DMS114 treated with DMSO at 0.1 percent for 48 hours (cell line): Measurements from ENCODE around the gene SMPD1.

ENCODE experiments used
- DNase-seq: peaks from one replicate; lab custom pipeline; 2025; ENCODE audit not compliant: unreplicated experiment; lab: John Stamatoyannopoulos, UW

Gene SMPD1

DNA sequence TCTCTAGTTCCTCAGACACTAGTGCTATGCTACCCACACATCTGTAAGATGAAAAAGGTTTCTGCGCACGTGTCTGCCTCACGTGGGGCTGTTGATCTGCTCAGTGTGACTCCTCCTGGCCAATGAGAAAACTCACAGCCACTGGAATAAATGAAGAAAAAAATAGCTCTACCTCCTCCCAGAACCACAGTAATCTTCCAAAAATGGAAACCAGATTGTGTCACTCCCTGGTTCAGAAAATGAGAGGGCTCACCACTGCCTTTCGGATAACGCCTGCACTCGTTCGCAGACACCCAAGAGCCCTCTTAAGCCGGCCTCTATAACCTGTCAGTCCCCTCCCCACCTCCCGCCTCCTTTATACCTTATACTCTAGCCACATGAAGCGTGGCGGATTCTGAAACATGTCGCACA is 23.5 kb downstream of the SMPD1 start:
- DNase-seq, result no peak

DNA sequence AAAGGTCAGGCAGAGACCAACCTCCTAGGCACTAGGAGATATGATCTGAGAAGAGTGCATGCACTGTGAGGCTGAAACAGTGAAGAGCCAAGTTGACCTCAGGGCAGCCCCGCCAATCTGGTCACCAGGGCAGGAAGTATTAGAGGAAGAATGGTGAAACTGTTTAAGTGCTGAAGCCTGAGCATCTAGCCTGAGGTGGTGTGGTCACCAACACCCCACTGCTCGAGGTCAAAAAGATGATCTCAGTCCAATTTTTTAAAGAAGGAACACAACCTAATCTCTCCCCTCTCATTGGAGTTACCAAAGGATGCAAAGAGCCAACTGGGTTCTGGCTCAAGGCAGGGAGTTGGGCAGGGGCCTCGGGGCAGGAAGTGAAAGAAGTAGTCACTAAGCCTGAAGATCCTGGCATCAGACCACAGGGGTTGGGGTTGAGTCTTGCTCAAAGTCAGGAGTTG is 24.6 kb downstream of the SMPD1 start:
- no peak for DNase-seq

DNA sequence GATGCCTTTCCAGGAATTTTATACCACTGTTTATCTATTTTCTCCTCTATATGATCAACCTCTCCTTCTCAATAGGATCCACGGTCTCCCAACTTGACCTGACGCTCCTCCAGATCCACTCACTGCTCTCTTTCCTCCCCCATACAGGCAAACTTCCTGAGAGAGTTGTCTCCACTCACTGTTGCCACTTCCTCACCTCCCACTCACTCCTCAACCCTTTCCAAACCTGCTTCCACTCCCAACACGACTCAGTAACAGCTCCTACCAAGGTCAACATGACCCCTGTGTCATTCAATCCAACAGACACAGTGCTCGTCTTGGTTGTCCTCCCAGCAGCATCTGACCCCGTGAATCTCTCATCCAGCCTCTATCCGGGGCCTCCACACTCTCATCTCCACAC is 25.5 kb downstream of the SMPD1 start:
- DNase-seq, result no peak

DNA sequence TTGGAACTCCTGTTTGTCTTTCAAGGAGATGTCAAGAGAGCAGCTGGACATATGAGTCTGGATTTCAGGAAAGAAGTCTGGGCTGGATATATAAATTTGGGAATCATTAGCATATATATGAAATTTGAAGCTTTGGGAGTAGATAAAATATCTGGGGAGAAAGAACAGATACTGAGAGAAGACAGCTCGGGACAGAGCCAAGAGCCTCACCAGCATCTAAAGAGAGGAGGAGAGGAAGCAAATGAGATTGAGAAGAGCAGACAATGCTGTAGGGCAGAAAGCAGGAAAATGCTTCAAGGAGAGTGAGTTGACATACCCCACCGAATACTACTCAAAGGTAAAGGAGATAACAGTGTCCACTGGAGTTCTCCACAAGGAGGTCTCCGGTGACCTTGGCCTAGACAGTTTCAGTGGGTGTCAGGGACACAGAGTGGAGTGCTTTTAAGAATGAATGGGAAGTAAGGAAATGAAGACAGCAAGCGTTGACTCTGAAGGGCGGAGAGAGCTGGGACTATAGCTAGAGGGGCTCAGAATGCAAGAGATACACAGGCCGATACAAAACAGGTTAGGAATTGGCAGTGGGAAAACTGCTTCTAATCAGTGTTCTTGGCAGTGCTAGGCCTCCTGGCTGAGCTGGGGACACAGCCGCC is 27.8 kb downstream of the SMPD1 start:
- no peak for DNase-seq

DNA sequence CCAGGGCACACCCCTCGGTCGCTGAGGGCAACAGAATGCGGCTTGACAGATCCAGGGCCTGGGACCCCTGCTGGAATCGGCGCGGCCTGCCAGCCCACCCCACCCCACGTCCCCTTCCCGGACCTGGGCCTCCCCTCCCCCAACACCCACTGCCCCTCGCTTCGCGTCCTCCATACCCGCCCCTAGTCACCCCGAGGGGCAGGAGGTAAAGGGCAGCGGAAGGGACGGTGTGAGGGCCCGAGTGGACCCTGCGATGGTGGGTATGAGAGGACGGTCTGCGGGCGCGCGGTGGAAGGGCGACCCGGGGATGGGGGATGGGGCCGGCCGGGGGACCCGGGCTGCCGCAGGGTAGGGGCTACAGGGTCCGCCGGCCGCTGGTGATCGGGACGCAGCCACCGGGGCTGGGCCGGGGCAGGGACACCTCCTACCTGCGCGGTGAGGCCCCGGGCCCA is 28.3 kb downstream of the SMPD1 start:
- DNase-seq, result no peak

DNA sequence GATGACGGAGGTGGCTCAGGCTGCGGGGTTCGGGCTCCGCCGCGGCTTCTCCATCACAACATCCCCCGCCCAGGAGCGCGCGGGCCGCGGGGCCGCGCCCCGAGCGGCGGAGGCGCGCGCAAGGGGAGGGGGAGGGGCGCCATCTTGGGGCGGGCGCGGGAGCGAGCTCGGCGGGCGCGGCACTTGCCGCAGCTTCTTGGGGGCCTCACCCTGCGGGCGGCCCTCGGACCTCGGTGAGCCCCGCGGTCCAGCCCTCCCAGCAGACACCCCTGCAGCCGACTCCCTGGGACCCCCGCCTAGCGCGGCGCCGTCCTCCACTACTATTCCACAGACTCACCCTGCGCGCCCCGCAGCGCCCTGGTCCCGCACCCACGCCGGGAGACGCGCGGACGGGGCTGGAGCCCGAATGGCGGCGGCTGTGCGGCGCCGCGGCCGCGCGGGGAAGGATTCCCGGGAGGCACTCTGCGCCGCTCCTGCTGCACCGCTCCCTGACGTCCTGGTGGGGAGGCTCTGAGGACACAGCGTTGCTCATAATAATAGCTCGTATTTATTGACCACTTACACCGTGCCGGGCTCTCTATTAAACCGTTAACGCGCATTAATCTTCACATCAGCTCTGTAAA is 28.8 kb downstream of the SMPD1 start, which contains the start of gene APBB1:
APBB1 (minus strand) TSS at position 86 of the 623 bp plus-strand sequence. CDS start 7,747 bp downstream, outside the sequence.
- DNase-seq, result no peak

DNA sequence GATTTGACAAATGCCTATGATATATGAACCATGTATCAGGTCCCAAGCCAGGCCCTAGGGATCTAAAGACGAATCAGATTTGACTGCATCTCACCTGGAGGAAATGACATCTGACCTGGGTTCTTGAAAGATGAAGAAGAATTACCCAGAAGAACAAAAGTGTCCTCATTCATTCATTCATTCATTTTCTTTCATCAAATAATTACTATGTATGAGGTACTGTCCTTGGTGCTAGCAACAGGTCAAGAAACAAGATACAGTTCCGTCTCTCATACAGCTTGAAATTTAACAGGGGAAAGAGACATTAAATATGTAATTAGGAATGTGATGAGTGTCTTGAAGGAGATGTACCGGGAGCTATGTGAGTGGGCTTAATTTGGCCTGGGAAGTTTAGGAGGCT is 30.4 kb downstream of the SMPD1 start:
- no peak for DNase-seq

DNA sequence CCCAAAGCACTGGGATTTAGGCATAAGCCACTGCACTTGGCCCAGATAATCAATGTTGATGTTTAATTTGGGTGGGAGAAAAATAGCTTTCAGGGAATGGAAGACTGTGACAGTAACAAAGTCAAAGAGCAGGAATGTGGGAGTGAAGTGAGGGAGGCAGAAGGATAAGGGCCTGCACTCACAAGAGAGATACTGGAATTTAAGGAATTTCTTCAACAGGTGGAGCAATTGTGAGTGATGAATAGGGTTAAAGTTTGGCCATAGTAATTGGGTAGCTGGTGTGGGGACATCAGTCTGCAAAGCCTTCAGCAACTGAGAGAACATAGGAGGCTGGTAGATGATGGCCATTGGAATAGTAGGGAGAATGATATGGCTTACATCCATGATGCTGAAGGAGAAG is 37.2 kb downstream of the SMPD1 start:
- DNase-seq, result no peak

DNA sequence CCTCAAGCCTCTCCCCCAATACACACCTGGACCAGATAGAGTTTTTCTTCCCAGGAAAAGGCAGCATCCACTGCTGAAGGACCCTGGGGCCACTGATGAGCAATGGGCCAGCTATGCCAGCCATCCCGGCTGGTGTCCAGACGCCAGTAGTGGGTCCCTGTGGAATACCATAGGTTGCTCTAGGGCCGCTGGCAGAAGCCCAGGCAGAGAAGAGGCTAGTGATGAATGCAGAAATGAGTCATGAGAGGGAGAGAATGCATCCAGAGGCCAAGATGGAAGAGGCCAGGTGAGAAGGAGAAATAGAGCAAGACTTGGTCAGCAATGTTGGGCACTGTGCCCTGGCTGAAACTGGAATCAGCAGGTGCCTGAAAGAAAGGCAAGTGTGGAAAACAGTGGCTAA is 41.6 kb downstream of the SMPD1 start:
- DNase-seq, result no peak

DNA sequence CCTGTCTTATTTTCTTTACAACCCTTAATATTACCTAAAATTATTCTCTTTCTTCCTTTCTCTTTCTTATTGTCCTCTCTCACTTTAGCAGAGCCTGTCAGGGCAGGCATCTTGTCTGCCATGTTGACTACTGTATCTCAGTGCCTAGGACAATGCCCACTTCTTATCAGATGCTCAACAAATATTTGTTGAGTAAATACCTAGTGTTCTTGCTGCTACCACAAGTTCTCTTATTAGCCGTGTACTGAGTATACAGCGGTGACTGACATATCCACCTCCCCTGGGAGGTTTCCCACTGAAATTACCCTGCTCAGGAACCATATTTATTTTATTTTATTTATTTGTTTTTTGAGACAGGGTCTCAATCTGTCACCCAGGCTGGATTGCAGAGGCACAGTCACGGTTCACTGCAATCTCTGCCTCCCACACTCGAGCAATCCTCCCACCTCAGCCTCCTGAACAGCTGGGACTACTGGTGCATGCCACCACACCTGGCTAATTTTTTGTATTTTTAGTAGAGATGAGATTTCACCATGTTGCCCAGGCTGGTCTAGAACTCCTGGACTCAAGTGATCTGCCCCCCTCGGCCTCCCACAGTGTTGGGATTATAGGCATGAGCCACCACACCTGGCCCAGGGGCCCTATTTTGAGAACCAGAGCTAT is 43.9 kb downstream of the SMPD1 start:
- DNase-seq, result no peak

DNA sequence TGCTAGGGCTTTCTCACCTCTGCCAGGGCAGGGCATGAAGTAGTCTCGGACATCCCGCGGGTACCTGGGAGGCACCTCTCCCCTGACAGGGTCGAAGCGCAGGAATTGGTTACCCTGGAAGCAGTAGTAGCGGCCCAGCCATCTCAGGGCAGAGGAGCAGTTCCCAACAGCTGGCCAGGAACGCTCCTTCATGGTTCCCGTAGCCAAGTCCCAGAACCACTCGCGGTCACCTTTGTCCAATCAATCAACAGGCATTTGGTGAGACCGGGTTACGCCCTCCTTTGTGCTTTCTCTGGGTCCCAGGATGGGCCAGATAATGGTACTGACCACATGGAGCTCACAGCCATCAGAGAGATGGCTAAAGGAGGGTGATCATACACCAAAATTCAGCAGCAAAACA is 47.1 kb downstream of the SMPD1 start:
- no peak for DNase-seq

DNA sequence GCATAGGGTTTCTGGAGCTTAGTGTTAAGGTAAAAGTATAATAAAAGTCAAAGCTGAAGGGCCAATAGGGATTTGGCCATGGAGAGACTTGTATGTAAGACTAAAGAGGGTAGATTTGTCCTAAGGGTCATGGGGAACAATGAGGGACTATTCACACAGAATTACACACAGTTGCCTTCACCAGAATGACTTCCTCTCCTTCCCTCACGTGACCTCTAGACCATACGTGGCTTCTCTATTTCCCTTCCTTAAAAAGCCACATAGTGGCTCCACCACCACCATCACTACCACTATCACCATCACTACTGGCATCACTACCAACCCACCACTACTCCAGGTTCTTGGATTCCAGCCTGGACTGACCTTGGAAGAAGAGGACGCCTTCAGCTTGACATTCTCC is 47.7 kb downstream of the SMPD1 start:
- DNase-seq, result no peak

DNA sequence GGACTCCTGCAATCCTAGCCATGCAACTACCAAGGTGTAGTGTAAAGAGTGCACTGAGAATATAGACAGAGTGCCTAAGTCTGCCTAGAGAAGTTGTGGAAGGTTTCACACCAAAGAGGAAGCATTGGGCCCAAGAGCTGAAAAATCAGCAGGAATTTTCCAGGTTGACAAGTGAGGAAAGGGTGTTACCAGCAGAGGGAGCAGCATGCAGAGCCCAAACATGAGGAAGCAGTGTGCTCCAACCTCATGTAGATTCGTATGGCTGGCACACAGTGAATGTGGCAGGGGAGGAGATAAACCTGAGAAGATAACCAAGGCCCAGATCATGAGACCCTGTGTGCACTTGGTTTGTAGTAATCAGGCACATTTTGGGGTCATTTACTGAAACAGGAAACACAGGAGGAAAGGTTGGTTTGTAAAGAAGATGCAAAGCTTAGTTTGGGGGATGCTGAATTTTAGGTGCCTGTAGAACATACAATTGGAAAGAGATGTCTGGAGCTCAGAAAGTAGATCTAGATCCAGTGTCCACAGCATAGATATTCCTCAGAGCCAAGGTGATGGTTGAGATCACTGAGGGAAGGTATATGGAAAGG is 48.8 kb downstream of the SMPD1 start:
- peak; percentile 23 for DNase-seq

DNA sequence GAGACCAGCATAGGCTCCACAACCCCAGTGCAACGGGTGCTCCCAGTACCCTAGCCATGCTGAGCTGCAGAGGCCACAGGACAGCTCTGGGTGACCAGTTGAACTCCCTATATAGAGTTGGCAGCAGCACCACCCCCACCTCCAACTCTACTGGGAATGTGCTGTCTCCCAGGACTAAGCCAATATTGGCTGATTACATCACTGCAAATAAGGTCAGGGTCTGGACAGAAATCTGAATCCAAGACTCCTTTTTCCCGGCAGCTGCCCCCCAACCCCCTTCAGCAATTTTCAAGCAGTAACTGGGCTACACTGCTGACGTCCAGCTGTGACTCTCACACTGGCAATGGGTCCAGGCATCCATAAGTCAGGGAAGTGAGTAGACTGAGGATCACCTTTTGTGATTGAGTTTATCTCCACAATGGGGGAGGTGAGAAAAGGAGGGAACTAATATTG is 50.7 kb downstream of the SMPD1 start, which contains the start of gene HPX:
HPX (minus strand) TSS at position 82 of the 453 bp plus-strand sequence; CDS start at position 58, 24 bp downstream.
- DNase-seq, result no peak

DNA sequence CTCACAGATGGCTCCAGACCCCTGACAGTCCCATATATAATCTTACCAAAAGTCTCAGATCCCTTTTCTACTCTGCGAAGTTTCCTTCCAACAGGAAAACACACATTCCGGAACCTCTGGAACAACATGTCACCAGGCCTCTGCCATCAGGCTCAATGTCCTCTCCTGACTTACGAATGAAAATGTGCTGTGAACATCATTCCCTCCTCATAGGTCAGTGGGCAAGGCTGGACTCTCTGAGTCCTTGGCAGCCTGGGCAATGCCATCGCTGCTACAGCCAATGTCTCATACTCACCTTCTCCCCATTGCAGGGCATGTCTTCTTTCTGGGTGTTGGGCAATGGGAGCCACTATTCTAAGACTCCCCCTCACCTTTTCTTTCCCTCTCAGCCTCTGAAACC is 52.2 kb downstream of the SMPD1 start:
- DNase-seq, result no peak

DNA sequence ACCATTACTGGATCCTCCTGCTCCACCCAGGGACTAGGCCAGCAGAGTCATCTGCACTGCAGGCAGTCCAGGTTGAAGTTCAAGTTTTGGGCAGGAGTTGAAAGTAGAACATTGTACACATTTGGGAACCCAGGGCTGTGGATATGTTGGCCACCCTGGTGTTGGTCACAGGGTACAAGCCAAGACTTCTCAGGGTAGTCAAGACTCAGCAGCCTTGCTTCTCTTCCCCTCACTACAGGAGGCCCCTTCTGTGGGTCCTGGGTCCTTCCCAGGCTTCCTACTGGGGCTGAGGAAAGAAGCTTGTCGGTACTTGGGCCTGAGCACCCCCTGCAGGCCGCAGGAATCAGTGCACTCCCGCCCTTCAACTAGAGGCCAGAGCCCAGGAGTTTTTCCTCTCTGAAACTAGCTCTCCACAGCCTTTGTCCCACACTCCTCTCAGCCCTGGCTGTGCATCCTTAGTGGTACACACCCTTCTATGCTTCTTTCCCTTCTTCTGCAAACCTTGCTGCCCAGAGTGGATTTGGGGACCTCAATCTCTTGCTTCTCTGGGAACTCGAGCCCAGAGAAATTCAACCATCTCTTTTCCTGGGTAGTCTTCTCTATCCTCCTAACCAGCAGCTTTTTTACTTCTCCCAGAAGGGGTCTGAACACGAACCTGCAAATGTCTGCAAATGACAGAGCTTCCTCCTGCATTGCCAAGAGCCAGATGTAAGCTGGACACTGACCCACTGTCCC is 53.2 kb downstream of the SMPD1 start:
- DNase-seq, result no peak
